GM21423 (cell line): ENCODE results near the gene MIGA1.
"Not testable (repeated sequence)": the region's sequence is repeated elsewhere in the genome, so short reads cannot be mapped to it uniquely, and the experiment has no call there.

Experiments used
- ATAC-seq: cut with Tn5 transposase; IDR thresholded peaks from one replicate; pipeline ENCODE4 v1.9.1; 2021; ENCODE audit warnings: mild to moderate bottlenecking, moderate library complexity; ENCODE audit not compliant: unreplicated experiment

MIGA1 gene, protein sequence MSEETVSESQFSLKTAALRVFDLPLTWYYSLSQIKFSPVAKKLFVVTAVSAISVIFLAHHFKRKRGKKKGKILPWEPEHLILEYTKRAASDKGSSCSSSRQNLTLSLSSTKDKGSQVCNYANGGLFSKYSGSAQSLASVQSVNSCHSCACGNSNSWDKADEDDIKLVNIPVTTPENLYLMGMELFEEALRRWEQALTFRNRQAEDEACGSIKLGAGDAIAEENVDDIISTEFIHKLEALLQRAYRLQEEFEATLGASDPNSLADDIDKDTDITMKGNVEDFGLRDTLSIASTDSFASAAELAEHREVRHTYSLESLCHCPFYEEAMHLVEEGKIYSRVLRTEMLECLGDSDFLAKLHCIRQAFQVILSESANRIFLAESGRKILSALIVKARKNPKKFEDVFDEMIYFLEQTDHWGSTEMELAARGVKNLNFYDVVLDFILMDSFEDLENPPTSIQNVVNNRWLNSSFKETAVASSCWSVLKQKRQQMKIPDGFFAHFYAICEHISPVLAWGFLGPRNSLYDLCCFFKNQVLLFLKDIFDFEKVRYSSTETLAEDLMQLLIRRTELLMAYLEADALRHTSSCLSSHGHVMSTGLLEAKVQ

DNA sequence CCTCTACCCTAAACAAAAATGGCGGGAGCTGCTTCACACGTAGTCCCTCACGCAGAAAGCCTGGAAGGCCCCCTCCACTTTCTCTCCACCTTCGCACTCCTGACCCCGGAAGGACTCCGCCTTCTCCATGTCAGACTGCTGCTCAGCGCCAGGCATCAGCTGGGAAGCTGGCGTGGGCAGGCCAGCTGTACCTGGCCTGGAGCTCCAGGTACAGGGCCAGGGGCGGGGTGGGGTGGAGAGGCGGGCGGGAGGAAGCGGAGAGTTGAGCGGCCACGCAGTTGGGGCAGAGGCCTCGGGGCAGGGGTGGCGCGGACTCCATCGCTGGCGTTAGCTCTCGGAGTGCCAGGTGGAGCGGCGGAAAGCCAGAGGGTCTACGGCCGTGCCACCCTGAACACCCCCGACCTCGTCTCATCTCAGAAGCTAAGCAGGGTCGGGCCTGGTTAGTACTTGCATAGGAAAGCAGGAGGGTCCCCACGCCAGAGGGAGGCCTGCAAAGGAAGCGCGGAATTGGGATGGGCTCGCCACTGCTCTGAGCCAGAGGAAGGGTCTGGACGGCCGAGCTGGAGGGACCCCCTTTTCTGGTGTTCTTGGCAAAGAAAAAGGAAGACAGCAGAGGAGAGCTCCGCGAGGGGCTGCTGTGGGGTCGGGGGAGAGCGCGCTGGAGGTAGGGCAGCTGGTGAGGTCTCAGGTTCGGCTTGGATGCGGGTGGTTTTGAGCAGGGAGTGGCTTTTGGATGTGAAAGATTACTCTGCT is at the start of gene MIGA1:
Gene MIGA1 (plus strand): TSS at position 121 of the 753 bp plus-strand sequence. CDS start 3,604 bp downstream, outside the sequence.
- ATAC-seq, result peak; percentile 93

DNA sequence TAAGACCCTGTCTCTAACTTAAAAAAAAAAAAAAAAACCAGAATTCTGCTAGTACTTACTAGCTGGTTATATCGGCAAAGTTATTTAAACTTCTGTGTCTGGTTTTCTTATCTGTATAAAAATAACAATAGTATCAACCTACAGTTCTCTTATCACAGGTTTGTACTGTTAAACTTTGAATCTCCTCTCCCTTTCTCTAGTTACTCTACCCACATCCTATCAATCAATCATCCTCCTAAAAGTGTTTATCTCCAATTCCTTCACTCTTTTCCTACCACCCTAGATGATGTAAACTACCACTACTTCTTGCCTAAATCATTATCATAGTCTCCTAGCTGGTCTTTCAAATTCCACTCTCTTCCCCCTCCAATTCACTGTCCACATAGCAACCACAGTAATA is 47.4 kb upstream of the MIGA1 start:
- no peak for ATAC-seq

DNA sequence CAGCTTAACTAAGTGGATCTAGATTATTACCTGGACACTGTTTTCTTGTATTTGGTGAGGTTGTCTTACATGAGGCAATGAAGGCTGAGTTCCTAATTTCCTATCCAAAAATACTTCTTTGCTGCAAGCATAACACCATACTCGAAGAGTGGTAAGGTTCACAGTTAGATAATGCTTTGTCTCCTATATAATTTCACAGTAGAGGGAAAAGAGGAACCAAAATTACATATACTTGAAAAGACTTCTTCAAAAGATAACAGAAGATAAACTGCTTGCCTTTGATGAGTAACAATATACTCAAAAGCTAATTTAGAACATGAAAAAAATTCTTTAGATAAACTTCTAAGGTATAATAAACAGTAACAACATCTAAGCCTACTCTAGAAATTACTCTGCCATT is 40.2 kb upstream of the MIGA1 start:
- no peak for ATAC-seq

DNA sequence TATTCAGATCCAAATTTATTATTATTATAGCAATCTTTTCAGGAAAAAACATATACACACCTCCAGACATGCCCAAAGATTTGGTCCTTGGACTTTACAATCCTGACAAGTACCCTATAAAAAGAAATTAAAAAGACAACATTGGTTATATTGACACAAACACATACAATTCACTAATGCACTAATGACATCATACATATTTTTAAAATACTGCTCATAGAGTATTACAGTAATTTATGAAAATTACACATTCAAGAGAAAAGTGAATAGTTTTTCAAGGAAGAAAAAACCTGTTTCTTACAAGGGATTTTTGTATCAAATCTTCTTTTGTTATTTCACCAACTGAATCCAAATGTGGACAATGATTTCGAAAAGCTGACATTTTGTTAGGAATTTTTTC is 38.1 kb upstream of the MIGA1 start:
- no peak for ATAC-seq

DNA sequence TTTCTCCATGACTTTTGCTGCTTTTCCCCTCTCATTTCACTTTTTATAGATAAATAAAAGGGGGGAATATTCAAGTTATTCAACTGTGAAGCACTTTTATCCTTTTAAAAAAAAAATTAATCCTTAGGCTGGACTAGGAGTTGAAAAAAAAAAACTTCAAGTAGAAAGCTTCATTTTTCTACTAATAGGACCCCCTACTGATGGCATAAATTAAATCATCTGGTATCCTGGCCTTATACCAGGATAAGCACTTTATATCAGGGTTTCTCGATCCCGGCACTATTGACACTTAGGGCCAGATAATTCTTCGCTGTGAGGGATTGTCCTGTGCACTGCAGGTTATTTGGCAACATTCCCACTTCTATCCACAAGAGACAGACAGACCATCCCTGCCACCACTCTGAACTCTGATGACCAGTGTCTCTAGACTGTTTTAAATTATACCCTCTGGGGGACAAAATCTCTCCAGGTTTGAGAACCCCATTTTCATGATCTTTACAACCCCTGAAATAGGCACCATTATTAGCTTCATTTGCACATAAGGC is 37.4 kb upstream of the MIGA1 start:
- no peak for ATAC-seq

DNA sequence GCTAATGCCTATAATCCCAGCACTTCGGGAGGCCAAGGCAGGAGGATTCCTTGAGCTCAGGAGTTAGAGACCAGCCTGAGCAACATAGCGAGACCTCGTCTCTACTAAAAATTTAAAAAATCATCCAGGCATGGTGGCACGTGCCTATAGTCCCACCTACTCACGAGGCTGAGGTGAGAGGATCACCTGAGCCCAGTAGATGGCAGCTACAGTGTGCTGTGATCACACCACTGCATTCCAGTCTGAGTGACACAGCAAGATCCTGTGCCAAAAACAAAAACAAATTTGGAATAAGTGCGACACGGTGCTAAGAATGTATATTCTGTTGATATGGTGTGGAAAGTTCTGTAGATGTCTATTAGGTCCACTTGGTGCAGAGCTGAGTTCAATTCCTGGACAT is 34.9 kb upstream of the MIGA1 start:
- no peak for ATAC-seq

DNA sequence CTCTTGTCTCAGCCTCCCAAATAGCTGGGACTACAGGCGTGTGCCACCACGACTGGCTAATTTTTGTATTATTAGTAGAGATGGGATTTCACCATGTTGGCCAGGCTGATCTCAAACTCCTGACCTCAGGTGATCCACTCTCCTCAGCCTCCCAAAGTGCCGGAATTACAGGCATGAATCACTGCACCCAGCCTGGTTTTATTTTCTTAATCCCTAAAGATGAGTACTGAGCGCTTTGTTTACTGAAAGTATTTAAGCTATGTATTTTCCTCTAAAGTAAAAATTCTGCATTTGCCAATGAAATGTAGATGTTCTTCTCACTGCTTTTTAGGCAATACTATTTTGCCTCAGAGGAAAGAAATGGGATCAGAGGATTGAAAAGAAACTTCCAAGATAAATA is 30.0 kb upstream of the MIGA1 start:
- ATAC-seq, result not testable (repeated sequence)

DNA sequence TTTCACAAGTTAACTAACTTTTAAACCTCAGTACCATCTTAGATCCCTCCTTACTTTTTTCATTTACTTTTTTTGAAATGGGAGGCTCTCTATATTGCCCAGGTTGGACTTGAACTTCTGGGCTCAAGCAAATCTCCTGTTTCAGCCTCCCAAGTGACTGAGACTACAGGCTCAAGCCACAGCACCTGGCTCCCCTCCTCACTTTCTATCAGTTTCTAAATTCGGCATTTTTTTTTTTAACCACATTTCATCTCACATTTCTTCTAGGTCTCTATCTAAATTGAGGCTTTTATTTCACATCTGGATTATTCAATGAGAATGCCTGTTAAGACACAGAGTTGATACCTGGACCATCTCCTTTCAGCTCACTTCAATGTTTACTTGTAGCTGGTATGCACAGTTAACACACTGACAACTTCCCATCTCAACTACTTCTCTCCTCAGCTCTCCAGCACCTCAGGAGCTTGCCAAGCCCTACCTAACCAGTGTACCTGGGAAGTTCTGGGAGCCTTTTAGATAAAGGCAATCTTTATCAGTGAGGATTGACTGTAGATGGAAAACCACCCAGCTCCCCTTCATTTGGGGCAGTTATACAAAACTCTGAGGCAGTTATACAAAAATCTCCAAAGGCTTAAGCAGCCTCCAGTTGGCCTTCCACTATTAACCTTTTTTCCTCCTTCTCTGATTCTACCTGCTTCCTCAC is 23.2 kb upstream of the MIGA1 start:
- ATAC-seq, result no peak

DNA sequence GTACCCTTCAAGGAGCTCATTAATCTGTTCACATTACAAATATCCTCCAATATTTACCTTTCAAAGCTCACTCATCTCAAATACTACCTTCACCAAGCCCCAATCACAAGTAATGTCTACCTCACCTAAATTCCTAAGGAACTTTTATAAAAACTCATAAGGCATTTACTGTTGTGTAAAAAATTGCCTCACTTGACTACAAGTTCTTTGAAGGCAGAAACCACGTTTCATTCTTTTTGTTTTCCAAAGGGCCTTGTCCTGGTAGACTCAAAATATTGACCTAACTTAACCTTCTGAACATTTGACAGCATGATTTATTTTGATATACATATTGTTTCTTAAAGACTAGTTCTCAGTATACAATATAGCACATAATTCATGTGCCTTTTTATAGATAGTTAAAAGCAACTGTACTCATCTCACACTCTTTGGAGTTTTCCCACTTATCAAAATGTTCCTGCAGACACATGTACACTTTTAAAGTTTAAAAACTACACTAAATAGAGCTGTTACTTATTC is 22.3 kb upstream of the MIGA1 start:
- no peak for ATAC-seq

DNA sequence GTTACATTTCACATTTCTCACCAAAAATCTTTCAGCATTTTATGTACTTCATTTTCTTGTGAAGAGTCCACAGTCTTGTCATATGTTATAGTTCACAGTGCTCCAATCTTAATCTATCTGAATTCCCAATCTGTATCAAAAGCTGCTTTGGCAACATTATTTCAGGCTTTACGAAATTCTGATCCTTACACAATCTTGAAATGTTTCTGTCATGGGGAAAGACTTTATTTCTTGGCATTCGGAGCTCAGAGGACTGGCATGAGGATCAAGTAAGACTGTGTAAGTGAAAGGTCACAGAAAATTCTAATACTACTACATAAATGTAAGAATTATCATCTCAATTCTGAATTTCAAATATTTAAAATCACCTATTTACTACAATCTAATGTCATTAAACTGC is 21.8 kb upstream of the MIGA1 start:
- ATAC-seq, result no peak

DNA sequence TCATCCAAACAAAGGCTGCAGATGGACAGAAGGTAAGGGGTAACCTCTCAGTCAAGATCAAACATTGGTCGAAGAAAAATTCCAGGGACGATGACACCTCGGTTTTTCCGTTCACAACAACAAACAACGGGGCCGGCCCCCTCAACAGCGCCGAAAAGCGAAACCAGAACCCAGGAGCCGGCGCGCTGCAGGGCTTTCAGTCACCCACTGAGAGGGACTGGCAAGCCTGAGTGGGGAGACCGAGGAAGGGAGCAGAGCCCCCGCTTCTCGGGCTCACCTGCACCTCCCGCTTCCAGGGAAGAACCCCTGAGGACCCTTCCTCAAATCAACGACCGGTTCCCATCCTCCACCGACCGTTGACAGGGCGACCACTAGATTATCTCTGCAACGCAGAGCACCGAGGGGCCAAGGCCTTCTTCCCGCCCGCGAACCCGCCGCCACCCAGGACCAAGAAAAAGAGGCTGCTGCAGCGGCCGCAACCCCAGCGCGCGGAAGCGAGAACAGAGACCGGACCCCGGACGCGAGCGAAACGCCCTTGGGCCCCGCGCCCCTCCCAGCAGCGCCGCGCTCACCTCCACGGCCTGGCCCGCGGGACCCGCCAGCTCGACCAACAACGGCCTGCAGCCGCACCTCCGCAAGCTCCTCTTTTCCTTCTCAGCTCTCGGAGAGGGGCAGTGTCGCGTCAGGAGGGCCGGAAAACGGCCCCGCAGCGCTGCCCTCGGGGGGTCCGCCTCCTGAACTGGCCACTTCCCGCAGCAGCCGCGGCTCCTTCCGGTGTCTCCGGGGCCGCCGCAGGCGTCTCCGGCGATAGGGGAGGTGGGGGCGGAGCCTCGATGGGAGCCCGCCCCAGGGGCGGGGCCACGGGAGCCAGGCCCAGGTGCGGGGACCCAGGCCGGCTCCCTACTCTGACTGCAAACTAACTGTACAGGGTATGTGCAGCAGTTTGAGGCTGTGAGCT is 20.1 kb upstream of the MIGA1 start, which contains the start of gene USP33:
Gene USP33 (minus strand): TSS at position 782 of the 958 bp plus-strand sequence. CDS start 18,155 bp downstream, outside the sequence.
- ATAC-seq, result peak; percentile 96

DNA sequence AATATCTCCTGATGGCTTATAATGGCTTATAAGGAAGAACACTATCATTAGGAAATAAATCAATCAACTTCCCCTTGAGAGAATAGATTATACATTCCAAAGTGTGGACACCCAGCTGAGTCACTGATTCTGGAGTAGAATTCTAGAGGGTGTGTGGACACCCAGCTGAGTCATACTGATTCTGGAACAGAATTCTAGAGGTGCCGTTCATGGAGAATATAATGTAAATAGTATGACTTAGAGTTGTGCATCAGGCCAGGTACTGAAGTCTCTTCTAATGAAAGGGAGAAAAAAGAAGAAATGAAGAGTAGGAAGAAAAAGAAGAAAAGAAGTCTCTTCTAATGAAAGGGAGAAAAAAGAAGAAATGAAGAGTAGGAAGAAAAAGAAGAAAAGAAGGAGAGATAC is 17.4 kb upstream of the MIGA1 start:
- no peak for ATAC-seq

DNA sequence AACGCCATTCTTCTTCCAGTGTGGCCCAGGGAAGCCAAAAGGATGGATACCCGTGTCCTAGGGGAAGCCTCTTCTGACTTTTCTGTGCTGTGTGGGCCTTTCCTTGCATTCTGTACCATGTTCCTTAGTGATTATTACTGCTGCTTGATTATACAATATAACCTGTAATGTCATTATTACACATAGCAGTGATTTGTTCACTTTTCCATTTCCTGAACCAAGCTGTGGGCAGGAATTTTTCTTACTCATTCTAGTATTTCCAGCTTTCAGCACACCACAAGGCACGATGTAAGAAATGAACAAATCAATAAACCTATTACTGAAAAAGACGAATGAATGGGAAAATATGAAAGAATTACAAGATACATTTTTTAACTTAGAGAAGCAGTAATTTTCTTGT is 11.4 kb upstream of the MIGA1 start:
- no peak for ATAC-seq

DNA sequence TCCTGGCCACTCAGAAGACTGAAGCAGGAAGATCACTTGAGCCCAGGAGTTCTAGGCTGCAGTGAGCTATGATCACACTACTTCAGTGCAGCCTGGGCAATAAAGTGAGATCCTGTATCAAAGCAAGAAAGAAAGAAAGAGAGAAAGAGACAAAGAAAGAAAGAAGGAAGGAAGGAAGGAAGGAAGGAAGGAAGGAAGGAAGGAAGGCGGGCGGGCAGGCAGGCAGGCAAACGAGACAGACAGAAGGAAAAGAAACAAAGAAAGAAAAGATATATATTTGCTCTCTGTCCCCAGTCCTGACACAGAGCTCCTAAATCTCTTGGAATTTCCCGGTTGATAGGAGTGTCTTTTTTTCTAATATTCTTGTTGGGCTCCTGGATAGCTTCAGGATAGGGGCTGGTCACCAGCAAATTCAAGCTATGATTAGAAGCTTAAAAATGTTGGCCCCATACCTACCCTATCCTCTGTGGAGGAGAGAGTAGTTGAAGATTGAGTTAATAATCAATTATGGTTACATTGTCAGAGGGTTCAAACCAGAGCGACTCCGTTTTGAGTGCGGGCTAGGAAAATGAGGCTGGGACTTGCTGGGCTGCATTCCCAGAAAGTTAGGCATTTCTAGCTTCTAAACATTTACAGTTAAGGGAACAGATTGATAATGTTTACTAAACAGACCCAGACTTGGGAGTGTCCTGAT is 3.3 kb upstream of the MIGA1 start:
- no peak for ATAC-seq

DNA sequence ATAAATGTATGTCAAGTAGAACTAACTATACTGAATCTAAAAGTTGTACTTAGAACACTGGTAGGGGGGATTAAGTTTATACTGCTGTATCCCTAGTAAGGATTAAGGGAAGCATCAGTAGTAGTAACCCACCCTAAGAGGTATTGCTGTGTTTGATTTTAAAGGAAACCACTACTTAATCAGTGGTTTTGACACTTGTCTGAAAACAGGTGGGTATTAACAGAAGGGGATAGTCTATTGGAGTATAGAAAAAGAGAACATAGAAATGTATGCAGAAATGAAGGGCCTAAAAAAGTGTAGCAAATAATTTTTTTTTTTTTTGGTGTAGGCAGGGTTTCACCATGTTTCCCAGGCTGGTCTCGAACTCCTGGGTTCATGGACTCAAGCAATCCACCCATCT is 2.2 kb downstream of the MIGA1 start:
- peak; percentile 32 for ATAC-seq

DNA sequence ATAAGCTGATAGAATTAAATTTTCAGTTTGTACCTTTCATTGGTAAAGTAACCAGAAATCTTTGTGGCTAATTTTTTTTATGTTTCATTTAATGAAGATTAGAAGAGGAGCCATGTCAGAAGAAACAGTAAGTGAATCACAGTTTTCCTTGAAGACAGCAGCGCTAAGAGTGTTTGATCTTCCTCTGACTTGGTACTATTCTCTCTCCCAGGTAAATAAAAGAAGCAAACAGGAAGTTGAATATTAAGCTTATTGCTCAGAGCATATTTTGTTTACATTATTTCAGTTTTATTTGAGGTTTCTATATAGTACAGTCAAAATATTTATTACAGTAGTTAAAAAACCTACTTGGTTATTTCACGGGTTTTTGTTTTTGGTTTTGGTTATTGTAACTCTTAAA is 3.7 kb downstream of the MIGA1 start:
- no peak for ATAC-seq

DNA sequence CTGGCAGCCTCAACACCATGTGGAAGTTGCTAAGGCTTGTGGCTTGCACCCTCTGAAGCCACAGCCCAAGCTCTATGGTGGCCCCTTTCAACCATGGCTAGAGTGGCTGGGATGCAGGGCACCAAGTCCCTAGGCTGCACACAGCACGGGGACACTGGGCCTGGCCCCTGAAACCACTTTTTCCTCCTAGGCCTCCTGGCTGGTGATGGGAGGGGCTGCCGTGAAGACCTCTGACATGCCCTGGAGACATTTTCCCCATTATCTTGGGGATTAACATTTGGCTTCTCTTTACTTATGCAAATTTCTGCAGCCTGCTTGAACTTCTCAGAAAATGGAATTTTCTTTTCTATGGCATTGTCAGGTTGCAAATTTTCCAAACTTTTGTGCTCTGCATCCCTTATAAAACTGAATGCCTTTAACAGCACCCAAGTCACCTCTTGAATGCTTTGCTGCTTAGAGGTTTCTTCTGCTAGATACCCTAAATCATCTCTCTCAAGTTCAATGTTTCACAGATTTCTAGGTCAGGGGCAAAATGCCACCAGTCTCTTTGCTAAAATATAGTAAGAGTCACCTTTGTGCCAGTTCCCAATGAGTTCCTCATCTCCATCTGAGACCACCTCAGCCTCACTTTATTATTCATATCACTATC is 6.8 kb downstream of the MIGA1 start:
- not testable (repeated sequence) for ATAC-seq

DNA sequence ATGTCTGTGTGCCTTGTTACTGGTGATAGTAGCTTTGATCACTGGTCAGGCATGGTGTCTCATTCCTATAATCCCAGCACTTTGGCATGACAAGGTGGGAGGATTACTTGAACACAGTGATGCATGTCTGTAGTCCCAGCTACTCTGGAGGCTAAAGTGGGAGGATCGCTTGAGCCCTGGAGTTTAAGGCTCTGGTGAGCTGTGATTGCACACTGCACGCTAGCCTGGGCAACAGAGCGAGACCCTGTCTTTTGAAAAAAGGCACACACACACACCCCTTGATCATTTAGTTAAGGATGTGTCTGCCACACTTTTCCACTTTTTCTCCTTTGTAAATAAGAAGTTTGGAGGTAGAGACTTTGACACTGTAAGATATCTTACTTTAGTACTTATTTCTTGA is 15.1 kb downstream of the MIGA1 start:
- ATAC-seq, result no peak
